ENCODE measurements around the gene GPC3.

GPC3 gene

DNA sequence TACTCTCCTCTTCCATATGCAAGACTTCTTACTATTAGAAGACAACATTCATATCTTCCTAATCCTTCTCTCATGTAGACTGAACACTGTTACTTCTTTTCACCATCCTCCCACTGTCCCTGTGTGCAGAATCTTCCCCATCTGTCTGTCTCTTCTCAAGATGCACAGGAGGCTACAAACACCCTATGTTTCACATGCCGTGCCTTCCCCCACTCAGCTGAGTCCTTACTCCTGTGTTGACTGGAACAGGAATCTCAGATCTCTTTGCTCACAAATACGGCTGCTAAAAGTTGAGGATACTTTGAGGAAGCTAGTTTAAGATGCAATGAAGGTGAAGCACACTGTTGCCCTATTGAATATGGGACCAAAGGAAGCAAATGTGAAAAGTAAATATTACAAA lies 401.6 kb downstream of the GPC3 start:
- Histone ChIP-seq H3K36me3 (ENCODE audit: control insufficient read depth, insufficient read depth, low read length) (no peaks in the 10 kb centered on the region), H3K27me3 (replicated peaks; ENCODE audit: control insufficient read depth, insufficient read depth, low read length) (no peaks in the 10 kb centered on the region; the same call in 1 of the 2 replicates), H3K4me3 (replicated peaks; ENCODE audit: low read depth, low read length) (no peak overlapping the region)
- TF ChIP-seq, protein P1, sequence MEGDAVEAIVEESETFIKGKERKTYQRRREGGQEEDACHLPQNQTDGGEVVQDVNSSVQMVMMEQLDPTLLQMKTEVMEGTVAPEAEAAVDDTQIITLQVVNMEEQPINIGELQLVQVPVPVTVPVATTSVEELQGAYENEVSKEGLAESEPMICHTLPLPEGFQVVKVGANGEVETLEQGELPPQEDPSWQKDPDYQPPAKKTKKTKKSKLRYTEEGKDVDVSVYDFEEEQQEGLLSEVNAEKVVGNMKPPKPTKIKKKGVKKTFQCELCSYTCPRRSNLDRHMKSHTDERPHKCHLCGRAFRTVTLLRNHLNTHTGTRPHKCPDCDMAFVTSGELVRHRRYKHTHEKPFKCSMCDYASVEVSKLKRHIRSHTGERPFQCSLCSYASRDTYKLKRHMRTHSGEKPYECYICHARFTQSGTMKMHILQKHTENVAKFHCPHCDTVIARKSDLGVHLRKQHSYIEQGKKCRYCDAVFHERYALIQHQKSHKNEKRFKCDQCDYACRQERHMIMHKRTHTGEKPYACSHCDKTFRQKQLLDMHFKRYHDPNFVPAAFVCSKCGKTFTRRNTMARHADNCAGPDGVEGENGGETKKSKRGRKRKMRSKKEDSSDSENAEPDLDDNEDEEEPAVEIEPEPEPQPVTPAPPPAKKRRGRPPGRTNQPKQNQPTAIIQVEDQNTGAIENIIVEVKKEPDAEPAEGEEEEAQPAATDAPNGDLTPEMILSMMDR (IDR thresholded peaks at IDR 0.05; ENCODE audit: insufficient read depth, low read length, poor library complexity, severe bottlenecking), result no peak
- DNase-seq (ENCODE audit: extremely low read depth, insufficient read length), result no peak

DNA sequence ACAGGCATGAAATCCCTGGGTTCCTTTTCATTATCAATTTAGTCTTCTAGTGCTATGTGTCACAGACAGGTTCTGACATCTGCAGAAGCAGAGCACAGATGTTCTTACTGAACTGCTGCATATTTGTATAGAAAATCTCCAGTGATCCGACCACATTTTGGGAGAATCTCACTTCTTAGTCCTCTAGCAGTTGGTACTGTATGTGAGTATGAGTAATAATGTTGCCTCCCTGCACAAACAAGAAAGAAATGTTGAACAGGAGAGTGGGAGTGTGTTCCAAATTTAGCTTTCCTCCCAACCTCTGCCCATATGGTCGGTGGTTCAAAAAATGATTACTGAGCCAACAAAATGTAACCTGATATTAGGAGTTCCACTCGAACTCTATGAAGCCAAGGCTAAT lies 404.8 kb downstream of the GPC3 start:
- DNase-seq (ENCODE audit: extremely low read depth, insufficient read length), result no peak
- Histone ChIP-seq H3K4me3 (replicated peaks; ENCODE audit: low read depth, low read length) (no peak overlapping the region), H3K36me3 (ENCODE audit: control insufficient read depth, insufficient read depth, low read length) (no peaks in the 10 kb centered on the region), H3K27me3 (replicated peaks; ENCODE audit: control insufficient read depth, insufficient read depth, low read length) (no peaks in the 10 kb centered on the region)
- TF ChIP-seq, protein P1 (IDR thresholded peaks at IDR 0.05; ENCODE audit: insufficient read depth, low read length, poor library complexity, severe bottlenecking), result no peak

DNA sequence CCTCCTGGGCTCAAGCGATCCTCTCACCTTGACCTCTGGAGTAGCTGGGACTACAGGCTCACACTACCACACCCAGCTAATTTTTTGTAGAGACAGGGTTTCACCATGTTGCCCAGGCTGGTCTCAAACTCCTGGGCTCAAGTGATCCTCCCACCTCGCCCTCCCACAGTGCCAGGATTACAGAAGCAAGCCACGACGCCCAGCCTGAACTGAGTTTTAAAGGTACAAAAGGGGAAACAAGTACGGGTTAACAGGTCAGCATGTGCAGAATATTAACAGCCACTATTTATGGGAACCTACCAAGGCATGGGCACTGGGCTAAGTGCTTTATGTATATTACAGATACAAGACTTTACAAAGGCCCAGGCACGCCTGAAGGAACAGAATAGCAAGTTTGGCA lies 405.8 kb downstream of the GPC3 start:
- Histone ChIP-seq H3K4me3 (replicated peaks; ENCODE audit: low read depth, low read length) (no peak overlapping the region), H3K27me3 (replicated peaks; ENCODE audit: control insufficient read depth, insufficient read depth, low read length) (no peaks in the 10 kb centered on the region), H3K36me3 (ENCODE audit: control insufficient read depth, insufficient read depth, low read length) (no peaks in the 10 kb centered on the region)
- TF ChIP-seq, protein P1 (IDR thresholded peaks at IDR 0.05; ENCODE audit: insufficient read depth, low read length, poor library complexity, severe bottlenecking), result no peak
- DNase-seq (ENCODE audit: extremely low read depth, insufficient read length), result no peak

DNA sequence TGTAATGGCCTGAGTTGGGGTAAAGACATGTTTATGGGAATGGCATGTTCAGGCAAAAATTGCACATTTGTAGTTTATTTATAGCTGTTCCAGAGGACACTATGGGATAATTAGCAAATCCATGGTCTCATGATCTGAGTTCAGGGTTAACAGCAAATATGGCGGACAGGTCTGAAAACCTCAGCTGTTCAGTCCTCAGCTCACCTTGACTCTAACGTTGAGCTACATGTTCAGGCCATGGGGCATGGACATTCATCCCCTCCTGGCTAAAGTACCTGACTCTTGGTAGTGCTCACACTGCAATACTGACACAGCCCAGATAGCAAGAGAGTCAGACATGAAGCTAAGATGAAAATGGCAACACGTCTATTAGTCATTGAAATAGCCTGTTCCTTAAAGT lies 408.5 kb downstream of the GPC3 start:
- Histone ChIP-seq H3K27me3 (replicated peaks; ENCODE audit: control insufficient read depth, insufficient read depth, low read length) (no peaks in the 10 kb centered on the region), H3K36me3 (ENCODE audit: control insufficient read depth, insufficient read depth, low read length) (no peaks in the 10 kb centered on the region), H3K4me3 (replicated peaks; ENCODE audit: low read depth, low read length) (no peak overlapping the region)
- TF ChIP-seq, protein P1 (IDR thresholded peaks at IDR 0.05; ENCODE audit: insufficient read depth, low read length, poor library complexity, severe bottlenecking), result no peak
- no peak for DNase-seq (ENCODE audit: extremely low read depth, insufficient read length)

DNA sequence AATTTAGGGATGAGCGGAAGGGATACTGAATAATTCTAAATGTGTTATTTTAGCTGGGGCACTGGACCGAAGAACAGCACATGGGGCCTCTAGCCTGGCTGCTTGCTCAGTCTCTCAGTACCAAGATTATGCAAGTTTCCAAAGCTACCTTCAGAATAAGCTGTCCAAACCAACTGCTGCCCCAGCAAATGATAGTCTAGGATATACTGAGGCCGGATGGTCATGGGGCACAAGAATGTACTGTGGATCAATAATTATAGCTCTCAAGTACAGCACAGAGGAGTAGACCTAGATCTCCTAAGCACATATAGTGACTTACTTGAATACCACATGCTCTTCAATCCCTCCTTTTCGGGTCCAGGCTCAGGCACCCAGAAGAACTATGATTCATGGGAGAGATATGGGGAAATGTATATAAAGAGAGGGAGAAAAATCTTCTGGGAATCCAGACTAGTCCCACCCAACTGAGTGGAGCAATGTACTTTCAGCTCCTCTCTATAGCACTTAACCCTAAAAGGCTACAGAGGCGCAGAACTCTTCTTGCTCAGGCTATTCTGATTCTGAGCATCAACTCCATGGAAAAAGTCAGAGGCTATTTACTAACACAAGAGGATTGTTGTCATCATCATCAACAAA lies 409.8 kb downstream of the GPC3 start:
- TF ChIP-seq, protein P1 (IDR thresholded peaks at IDR 0.05; ENCODE audit: insufficient read depth, low read length, poor library complexity, severe bottlenecking), result no peak
- H3K4me3 ChIP-seq (replicated peaks; ENCODE audit: low read depth, low read length), result no peak overlapping the region
- H3K27me3 ChIP-seq (replicated peaks; ENCODE audit: control insufficient read depth, insufficient read depth, low read length), result no peaks in the 10 kb centered on the region
- H3K36me3 ChIP-seq (ENCODE audit: control insufficient read depth, insufficient read depth, low read length), result no peaks in the 10 kb centered on the region
- no peak for DNase-seq (ENCODE audit: extremely low read depth, insufficient read length)

DNA sequence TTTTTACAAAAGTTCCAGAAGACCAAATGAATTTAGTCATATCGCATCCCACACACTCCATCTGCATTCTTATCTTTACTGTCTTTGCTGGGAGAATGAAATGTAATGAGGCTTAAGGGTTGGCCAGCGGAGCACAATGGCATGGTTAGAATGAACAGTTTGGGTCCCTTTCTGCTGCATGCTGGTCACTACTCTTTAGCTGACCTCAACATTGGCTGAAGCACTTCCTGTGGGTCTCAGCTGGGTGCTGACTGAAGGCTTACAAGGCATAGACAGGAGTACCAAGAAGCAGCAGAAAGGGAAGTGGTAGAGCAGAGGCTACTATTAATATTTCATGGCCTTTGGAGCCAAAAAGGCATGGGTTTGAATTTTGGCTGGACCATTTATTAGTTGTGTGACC lies 410.7 kb downstream of the GPC3 start:
- TF ChIP-seq, protein P1 (IDR thresholded peaks at IDR 0.05; ENCODE audit: insufficient read depth, low read length, poor library complexity, severe bottlenecking), result no peak
- Histone ChIP-seq H3K4me3 (replicated peaks; ENCODE audit: low read depth, low read length) (no peak overlapping the region), H3K36me3 (ENCODE audit: control insufficient read depth, insufficient read depth, low read length) (no peaks in the 10 kb centered on the region), H3K27me3 (replicated peaks; ENCODE audit: control insufficient read depth, insufficient read depth, low read length) (no peaks in the 10 kb centered on the region)
- no peak for DNase-seq (ENCODE audit: extremely low read depth, insufficient read length)
